Testis (tissue), 2 donors: ENCODE measurements around the gene CRADD.

ENCODE experiments used
- CTCF ChIP-seq, 3 experiments: fragments of 450-650 bp in 2 of 3; fragments of 200-600 bp in 1 of 3; sonication (generic) in 1 of 3; IDR thresholded peaks; one replicate each; pipeline ENCODE4 v1.5.1; 2016 to 2019; ENCODE audit warnings: antibody characterized with exemption in 3 of 3, mild to moderate bottlenecking in 2 of 3, moderate library complexity in 1 of 3
- POLR2A ChIP-seq: fragments of 450-650 bp; IDR thresholded peaks from one replicate; pipeline ENCODE4 v1.6.1; 2017; ENCODE audit warnings: antibody characterized with exemption, mild to moderate bottlenecking, moderate library complexity

GRCh38 chr12:93714382-93714781 lies 37.2 kb downstream of the CRADD start:
- TF ChIP-seq CTCF (IDR thresholded peaks at IDR 0.05) (no peak), POLR2A (no peak)
